HUES6 (cell line): ENCODE data around the gene MAGI1.

Source experiments
- H3K27ac ChIP-seq: 2 replicates; pipeline ENCODE4 v1.7.0; 2013; ENCODE audit warnings: low read depth, mild to moderate bottlenecking, low read length, inconsistent platforms
- H3K27me3 ChIP-seq: 2 replicates; pipeline ENCODE4 v1.6.1; 2013; ENCODE audit warnings: low read length; ENCODE audit not compliant: control insufficient read depth, insufficient read depth
- H3K36me3 ChIP-seq: 2 replicates; pipeline ENCODE4 v1.6.1; 2013; ENCODE audit warnings: low read length; ENCODE audit not compliant: control insufficient read depth, insufficient read depth
- H3K4me1 ChIP-seq: 2 replicates; pipeline ENCODE4 v1.6.1; 2013; ENCODE audit warnings: low read length; ENCODE audit not compliant: control insufficient read depth, insufficient read depth
- H3K4me3 ChIP-seq: 2 replicates; pipeline ENCODE4 v1.5.1; 2013; ENCODE audit warnings: low read depth, low read length
- H3K9ac ChIP-seq: one replicate; pipeline ENCODE4 v1.6.1; 2013; ENCODE audit warnings: mild to moderate bottlenecking, low read length
- H3K9me3 ChIP-seq: 2 replicates; pipeline ENCODE4 v1.6.1; 2013; ENCODE audit warnings: low read depth, low read length; ENCODE audit not compliant: control insufficient read depth, insufficient read depth

The MAGI1 gene

DNA sequence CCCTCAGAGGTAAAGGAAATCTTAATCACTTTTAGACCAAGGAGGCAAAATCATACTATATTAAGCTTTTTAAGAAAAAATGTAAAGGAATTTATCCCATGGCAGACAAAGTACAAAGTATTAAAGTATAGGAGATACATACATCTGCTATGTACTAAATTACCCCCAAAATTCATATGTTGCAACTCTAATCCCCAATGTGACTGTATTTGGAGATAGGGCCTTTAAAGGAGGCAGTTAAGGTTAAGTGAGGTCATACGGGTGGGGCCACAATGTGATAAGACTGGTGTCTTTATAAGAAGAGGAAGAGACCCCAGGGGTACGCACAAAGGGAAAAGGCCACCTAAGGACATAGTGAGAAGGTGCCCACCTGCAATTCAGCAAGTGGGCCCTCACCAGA lies 693.9 kb downstream of the MAGI1 start:
- Histone ChIP-seq H3K9ac (no peak overlapping the region), H3K27ac (no peak overlapping the region), H3K4me1 (peaks cover 30% of the 10 kb centered on the region), H3K36me3 (no peaks in the 10 kb centered on the region), H3K4me3 (no peak overlapping the region), H3K27me3 (no peaks in the 10 kb centered on the region), H3K9me3 (no peaks in the 10 kb centered on the region)

DNA sequence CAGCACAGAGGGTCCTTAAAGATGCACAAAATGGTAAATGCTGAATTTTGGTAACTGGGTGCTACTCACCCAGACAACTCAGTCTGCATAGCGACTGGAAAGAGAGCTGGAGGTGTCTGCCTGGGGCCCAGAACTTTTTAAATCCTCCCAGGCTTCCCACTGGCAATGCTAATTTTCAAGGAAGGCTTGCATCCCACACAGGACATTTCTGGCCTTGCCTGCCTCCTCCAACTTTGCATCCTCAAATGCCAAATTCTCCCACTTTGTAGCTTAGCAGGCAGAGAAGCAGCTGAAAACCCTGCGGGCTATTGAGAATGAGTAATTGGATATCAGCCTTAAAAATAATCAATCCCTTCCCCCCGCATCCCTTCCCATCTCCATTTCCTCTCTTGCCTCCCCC lies 694.3 kb downstream of the MAGI1 start:
- Histone ChIP-seq H3K4me1 (peaks cover 27% of the 10 kb centered on the region), H3K36me3 (no peaks in the 10 kb centered on the region), H3K4me3 (no peak overlapping the region), H3K9ac (no peak overlapping the region), H3K27ac (no peak overlapping the region), H3K9me3 (no peaks in the 10 kb centered on the region), H3K27me3 (no peaks in the 10 kb centered on the region)

DNA sequence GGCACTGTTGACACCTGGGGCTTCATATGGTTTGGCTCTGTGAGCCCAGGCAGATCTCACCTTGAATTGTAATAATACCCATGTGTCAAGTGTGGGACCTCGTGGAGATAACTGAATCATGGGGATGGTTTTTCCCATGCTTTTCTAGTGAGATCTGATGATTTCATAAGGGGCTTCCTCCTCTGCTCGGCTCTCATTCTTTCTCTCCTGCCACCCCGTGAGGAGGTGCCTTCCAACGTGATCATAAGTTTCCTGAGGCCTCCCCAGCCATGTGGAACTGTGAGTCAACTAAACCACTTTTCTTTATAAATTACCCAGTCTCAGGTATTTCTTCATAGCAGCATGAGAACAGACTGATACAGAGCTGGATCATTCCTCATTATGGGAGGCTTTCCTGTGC lies 695.0 kb downstream of the MAGI1 start:
- no peaks in the 10 kb centered on the region for H3K27me3 ChIP-seq
- H3K9ac ChIP-seq: no peak overlapping the region
- no peaks in the 10 kb centered on the region for H3K36me3 ChIP-seq
- H3K9me3 ChIP-seq: no peaks in the 10 kb centered on the region
- H3K4me3 ChIP-seq: no peak overlapping the region
- no peak overlapping the region for H3K27ac ChIP-seq
- peaks cover 25% of the 10 kb centered on the region for H3K4me1 ChIP-seq

DNA sequence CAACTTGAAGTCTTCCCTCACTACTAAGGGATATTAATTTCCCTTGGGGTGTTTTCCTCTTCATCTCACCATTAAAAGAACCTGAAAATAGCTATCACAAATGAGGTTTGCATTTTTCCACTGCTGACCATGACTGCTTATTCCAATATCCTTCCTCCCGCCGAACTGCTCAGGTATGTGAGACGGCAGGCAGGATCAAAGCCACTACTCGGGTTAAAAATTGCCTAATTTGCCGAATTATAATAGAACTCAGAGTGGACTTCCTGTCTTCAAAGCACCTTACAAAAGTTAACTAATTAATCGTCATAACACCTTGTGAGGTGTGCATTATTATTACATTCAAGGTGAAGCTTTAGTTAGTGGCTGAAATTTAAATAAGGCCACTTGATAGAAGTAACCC lies 695.7 kb downstream of the MAGI1 start:
- Histone ChIP-seq H3K4me1 (peaks cover 25% of the 10 kb centered on the region), H3K36me3 (no peaks in the 10 kb centered on the region), H3K27me3 (no peaks in the 10 kb centered on the region), H3K9me3 (no peaks in the 10 kb centered on the region), H3K4me3 (no peak overlapping the region), H3K27ac (no peak overlapping the region), H3K9ac (no peak overlapping the region)

DNA sequence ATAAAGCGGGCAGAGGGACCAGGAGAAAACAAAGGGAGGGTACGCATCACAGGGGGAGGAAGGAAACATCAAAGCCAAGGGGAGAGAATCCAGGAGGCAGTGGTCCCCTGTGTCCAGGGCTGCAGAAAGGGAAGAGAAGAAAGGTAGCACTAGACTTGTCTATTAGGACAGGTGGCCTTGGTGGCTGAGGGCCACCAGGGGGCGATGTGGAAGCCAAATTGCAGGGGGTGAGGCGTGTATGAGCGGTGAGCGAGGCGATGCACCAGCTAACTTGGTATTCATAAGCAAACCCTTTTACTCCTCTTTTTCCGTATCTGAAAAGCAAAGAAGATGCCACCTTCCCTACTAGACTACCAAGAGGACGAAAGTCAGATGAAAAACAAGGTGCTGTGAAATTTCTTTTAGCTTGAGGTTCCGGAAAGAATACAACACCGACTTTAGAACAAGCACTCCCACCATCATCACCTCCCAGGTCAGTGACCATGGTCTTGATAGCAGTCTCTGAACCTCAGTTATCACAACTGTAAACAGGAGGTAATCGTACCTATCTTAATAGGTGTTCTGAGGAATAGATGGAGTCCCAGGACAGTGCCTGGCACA lies 696.5 kb downstream of the MAGI1 start:
- no peaks in the 10 kb centered on the region for H3K36me3 ChIP-seq
- peaks cover 25% of the 10 kb centered on the region for H3K4me1 ChIP-seq
- H3K27ac ChIP-seq: no peak overlapping the region
- no peak overlapping the region for H3K9ac ChIP-seq
- H3K9me3 ChIP-seq: no peaks in the 10 kb centered on the region
- H3K4me3 ChIP-seq: no peak overlapping the region
- no peaks in the 10 kb centered on the region for H3K27me3 ChIP-seq

DNA sequence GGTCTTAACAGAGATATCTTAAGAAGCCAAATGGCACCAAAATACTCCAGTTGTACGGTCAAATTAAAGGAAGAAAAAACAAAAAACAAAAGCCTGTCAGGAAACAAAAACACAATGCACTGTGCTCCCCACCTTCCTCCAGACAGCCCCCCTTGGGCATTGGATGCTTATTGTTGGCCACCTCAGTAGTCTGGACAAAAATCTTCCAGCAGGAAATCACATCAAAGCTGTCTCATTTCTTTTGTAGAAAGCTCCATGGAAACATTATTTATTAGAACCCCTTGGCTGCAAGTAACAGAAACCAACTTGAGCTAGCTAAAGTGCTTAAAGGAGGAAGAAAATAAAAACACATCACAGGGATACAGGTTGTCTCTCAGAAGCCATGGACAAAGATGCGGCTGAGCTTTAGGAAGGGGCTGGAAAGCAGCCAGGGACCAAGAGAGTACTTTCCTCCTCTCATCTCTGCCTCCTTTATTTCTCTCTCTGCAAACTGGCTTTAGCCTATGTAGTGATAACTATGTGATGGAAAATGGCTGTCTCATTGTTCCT lies 699.5 kb downstream of the MAGI1 start:
- H3K9me3 ChIP-seq: no peaks in the 10 kb centered on the region
- H3K4me1 ChIP-seq: peaks cover 16% of the 10 kb centered on the region
- no peaks in the 10 kb centered on the region for H3K36me3 ChIP-seq
- no peaks in the 10 kb centered on the region for H3K27me3 ChIP-seq
- H3K27ac ChIP-seq: no peak overlapping the region
- H3K4me3 ChIP-seq: no peak overlapping the region
- H3K9ac ChIP-seq: no peak overlapping the region

DNA sequence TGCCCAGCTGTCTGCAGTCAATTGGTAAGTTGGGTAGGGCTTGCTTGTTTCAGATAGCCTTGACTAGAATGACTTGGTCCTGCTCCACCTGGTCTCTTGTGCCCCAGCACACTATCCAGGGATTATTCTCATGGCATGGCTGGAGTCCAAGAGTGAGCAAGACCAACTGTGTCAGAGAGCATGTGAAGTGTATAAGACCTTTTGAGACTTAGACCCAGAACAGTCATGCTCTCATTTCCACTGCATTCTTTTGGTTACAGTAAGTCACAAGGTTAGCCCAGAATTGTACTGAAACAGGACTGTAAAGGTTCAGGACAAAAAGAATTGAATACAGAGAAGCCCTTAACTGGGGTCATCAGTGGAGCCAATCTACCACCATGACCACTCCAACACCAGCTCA lies 700.1 kb downstream of the MAGI1 start:
- Histone ChIP-seq H3K9ac (no peak overlapping the region), H3K27me3 (no peaks in the 10 kb centered on the region), H3K27ac (no peak overlapping the region), H3K36me3 (no peaks in the 10 kb centered on the region), H3K4me1 (peaks cover 9% of the 10 kb centered on the region), H3K4me3 (no peak overlapping the region), H3K9me3 (no peaks in the 10 kb centered on the region)

DNA sequence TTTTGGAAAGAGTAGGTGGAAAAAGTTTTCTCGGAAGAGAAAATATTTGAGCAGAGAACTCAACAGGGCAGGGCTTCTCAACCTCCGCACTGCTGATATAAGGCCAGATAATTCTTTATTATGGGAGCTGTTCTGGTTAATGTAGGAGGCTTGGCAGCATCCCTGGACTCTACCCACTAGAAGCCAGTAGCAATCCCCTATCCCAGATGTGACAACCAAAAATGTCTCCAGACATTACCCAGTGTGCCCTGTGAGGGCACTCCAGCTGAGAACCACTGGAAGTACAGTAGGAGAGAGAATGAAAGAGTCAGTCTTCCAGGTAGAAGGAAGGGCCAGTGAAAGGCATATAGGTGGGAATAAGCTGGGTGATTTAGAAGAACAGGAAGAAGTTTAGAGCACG lies 703.1 kb downstream of the MAGI1 start:
- Histone ChIP-seq H3K4me1 (no peaks in the 10 kb centered on the region), H3K4me3 (no peak overlapping the region), H3K27ac (no peak overlapping the region), H3K27me3 (no peaks in the 10 kb centered on the region), H3K36me3 (no peaks in the 10 kb centered on the region), H3K9ac (no peak overlapping the region), H3K9me3 (no peaks in the 10 kb centered on the region)

DNA sequence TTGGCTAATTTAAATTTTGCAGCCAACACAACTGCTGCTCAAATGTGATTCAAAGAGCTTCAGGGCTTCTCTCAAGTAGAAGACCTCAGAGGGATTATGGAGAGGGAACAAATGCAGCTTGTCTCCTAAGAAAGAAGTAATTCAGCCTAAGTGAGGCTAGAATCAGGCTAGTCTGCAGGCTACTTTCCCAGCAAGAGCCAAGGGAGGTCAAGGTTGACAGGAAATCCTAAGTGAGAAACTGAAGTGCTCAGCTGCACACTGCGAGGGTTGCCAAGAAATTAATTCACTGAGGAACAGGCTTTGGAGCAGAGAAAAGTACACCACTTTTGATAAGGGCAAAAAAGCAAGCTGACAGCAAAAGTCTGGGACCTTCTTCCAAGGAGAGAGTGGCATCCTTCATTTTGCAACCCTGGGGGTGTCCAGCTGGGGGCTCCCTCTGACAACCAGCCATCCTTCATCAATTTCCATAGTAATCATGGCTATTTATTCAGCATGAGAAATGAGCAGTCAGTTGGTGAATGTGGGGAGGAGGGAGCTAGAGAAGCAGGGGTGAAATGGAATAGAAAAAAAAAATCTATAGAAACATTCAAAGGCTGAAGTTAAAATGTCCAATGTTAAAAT lies 704.6 kb downstream of the MAGI1 start:
- Histone ChIP-seq H3K27me3 (no peaks in the 10 kb centered on the region), H3K4me1 (no peaks in the 10 kb centered on the region), H3K9ac (no peak overlapping the region), H3K36me3 (no peaks in the 10 kb centered on the region), H3K4me3 (no peak overlapping the region), H3K9me3 (no peaks in the 10 kb centered on the region), H3K27ac (no peak overlapping the region)

DNA sequence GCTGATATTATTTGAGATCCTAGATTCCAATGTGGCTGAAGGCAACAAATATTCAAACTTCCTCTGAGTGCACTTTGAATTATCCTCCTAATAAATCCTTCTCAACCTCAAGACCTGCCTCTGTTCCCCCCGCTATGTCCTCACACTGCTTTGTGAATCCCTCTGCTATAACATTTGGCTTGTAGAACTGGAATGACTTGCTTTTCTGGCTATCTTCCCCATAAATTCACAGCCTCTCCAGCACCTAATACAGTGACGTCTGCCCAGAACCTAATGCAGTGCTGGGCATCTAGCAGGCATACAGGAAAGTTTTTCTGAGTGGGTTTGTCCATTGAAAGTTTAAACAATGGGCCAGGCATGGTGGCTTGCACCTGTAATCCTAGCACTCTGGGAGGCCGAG lies 707.0 kb downstream of the MAGI1 start:
- Histone ChIP-seq H3K4me3 (no peak overlapping the region), H3K36me3 (no peaks in the 10 kb centered on the region), H3K9ac (no peak overlapping the region), H3K9me3 (no peaks in the 10 kb centered on the region), H3K4me1 (no peaks in the 10 kb centered on the region), H3K27me3 (no peaks in the 10 kb centered on the region), H3K27ac (no peak overlapping the region)

DNA sequence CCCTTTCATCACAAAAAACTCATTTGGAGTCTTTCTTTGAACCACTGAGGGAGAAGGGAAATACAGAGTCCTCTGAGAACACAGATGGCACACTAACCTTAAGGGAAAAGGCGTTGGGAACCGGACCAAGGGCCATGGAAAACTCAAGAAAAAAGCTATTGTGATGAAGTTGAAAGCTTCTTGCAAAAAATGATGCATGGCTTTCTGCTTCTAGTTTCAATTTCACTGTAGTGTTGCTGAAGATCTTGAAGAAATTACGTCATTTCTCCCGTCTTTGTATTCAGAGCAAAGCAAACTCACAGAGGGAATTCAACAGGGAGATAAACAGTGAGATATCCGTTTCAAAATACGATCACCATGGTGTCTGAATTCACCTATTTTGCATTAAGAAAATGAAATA lies 708.6 kb downstream of the MAGI1 start:
- H3K4me1 ChIP-seq: no peaks in the 10 kb centered on the region
- H3K9ac ChIP-seq: no peak overlapping the region
- H3K9me3 ChIP-seq: no peaks in the 10 kb centered on the region
- H3K27me3 ChIP-seq: no peaks in the 10 kb centered on the region
- H3K27ac ChIP-seq: no peak overlapping the region
- no peak overlapping the region for H3K4me3 ChIP-seq
- H3K36me3 ChIP-seq: no peaks in the 10 kb centered on the region
